Inferior parietal cortex (tissue), 1 donor: Measurements from ENCODE around the gene IDUA.

ENCODE experiments used
- DNase-seq: peaks from one replicate; pipeline ENCODE4 v3.0.0-alpha.2; 2016; ENCODE audit errors: extremely low spot score

Gene IDUA

DNA sequence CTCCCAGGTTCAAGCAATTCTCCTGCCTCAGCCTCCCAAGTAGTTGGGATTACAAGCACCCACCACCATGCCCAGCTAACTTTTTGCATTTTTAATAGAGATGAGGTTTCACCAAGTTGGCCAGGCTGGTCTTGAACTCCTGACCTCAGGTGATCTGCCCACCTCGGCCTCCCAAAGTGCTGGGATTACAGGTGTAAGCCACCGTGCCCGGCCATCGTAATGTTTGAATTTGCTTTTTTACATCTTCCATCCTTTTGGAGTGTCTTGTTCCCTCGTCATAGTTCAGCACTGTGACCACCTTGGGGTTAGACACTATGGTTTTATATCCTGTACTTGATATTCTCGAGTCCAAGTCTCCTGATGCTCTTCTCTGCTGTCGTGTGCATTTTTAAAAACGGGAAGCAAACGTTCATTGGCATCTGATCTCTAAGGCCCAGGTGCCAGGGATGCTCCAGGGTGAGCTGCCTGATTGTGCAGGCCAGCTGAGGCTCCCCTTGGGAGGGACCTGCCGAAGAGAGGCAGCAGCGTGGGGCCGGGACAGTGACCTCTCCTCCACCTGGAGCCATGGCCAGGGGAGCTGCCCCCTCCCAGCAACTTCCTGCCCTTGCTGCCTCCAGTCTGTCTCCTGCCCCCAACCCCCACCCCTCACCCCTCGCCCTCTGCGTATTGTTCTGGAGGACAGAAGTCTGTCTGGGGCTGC is 30.2 kb upstream of the IDUA start:
- no peak for DNase-seq

DNA sequence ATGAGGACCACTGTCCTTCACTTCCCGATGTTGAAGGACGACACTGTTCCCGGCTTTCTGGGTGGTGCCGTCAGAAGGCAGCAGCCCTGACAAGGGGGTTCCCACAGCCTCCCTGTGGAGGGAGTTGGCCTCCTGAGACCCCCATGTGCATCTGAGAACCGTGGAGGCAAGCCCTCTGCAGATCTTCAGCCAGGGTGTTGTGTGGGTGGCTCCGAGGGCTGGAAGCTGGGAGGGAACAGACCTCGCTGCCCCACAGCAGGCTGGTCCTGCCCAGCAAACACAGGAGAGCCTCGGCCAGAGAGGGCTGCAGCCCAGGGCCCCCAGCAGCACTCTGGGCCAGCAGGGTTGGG is 29.6 kb upstream of the IDUA start:
- DNase-seq = no peak

- no peak for DNase-seq
Observed at GRCh38 chr4:957581-958313, 29.1 kb upstream of the IDUA start.

DNA sequence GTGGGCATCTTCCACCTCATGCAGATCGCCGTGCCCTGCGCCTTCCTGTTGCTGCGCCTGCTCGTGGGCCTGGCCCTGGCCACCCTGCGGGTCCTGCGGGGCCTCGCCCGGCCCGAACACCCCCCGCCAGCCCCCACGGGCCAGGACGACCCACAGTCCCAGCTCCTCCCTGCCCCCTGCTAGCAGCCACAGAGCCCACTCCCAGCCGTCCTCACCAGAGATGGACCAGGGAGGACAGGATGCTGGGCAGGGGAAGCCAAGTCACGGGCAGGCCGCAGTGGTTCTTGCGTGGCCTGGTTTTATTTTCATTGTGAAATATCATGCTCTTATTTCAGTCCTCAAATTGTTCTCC is 28.6 kb upstream of the IDUA start:
- DNase-seq = no peak

DNA sequence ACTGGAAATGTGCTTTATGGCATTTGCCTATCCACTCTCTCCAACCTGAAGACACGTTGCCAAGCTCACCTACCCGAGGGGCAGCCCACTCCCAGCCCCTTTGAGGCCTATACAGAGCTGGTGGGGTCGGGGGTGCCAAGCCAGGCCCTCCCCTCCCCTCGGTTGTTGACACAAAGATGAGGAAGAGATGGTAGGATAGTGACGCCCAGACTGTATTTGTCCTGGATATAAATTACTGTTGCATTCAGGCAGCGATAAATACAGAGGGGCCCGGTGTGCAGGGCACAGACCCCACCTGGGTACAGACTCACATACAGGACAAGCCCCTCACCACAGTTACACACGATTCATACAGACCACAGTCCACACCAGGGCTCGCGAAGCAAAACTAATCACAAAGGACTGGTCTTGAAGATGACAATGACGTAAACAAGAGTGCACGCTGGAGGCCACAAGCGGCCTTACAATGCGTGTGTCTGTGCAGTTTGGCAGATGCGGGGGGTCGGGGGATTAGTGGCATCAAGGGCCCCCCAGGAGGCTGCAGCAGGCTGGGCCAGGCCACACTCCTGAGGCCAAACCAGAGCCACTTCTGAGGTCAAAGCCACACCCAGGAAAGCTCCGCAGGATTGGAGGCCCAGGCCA is 28.0 kb upstream of the IDUA start:
- DNase-seq = no peak

DNA sequence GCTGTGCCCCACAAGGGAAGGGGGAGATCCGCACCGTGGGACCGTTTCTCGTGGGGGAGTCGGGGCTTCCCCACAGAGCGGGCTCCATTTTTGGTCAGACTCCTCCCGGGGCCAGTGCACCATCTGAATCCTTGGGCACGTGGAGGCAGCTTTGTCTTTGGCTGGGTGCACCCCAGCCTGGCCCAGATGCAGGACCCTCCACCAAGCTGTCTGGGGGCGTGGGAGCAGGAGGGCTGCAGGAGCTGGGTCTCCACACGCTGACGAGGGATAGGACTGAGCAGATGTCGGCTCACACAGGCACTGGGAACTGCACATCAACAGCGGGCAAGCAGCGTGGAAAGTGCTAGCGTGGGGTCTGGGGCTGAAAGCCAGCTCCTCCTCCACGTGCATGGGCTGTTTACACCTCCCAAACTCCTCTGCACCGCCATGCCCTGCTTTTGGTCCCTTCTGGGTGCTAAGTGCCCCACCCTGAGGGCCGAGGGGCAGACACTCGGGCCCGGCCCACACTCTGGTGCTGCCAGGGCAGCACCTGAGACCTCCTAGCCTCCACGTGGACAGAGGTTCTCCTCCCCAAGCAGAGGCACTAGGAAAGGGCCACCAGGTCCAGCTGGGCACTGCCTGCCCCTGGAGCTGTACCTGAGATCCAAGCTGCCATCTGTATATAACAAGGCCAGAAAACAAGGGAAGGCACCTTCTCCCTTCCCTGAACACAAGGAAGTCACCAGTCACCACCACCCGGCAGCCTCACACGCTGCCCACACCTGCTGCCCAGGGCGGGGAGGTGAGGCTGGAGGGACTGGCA is 27.3 kb upstream of the IDUA start:
- DNase-seq = no peak

GRCh38 chr4:960140-960635 is 26.7 kb upstream of the IDUA start:
- no peak for DNase-seq

- no peak for DNase-seq
Observed at GRCh38 chr4:960636-961350, 26.1 kb upstream of the IDUA start.

DNA sequence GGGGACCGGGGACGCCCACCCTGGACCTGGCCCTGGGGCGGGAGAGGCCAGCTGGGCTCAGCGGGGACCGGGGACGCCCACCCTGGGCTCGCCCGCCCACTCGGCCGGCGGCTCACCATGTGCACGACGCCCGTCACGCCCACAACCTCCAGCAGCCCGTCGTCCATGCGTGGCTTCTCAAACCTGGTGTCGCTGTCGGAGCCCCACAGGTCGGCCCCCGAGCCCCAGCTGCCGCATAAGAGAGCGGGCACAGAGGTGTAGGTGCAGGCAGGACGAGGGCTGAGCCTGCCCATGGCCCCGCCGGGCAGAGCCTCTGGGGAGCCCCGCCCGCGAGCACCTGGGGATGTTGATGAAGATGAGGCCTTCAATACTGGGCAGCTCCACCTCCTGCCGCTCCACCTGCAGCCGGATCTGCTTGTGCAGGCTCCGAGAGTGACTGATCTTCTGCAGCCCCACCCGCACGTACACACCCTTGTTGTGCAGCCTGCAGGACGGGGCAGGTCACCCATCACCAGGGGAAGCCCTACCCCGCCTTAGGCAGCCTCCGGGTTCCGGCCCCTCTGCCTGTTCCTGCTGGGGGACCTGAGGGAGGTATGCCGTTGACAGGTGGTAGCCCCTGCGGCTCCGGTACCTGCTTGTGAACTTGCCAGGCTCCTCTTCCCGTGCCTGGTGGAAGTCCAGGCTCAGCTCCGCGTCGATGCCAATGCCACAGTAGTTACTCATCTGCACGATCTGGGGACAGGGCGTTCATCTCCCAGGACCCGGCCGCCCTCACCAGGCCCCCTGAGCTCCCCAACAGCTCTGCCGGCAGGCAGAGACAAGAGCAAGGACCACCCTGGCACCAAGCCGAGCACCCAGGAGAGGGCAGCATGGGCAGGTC is 25.3 kb upstream of the IDUA start:
- no peak for DNase-seq

DNA sequence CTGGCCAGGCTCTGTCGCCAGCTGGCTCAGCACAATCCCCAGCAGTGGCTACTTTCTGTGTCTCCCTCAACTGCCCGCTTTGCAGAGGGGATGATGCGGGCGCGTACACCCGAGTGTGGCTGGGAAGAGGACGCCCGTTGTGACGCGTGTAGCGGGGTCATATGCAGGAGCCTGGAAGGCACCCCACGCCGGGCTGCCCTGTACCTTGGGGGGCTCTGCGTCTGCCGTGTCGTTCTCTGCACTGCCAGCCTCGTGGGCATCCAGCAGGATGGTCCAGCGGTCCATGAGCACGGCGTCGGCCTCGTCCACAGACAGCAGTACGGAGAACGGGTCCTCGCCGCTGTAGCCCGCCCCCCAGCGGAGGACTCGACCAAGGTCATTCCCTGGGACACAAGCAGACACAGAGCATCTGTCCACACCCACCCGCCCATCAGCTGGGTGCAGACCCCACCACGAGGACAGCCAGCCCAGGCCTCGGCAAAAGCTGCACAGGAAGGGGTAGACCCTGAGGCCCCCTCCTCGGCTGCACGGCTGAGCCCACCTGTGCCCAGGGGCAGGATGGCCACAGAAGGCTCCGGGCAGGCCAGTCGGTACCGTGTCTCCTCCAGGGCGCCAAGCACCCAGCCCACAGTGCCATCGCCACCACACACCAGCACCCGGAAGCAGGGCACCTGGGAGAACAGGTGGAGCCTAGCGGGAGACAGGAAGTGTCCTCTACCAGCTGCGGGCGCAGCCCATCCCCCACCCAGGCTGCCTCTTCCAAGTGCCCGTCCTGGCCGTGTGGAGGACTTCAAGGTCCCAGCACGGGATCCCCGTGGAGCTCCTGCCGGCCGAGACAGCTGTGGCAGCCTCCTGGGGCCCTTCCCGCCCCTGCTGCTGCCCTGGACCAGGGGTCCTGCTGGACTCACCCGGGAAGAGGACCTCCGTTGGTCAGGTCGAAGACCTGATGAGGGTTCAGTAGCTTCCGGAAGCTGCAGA is 24.3 kb upstream of the IDUA start:
- no peak for DNase-seq

- DNase-seq = no peak
Observed at GRCh38 chr4:963276-964225, 23.3 kb upstream of the IDUA start.

DNA sequence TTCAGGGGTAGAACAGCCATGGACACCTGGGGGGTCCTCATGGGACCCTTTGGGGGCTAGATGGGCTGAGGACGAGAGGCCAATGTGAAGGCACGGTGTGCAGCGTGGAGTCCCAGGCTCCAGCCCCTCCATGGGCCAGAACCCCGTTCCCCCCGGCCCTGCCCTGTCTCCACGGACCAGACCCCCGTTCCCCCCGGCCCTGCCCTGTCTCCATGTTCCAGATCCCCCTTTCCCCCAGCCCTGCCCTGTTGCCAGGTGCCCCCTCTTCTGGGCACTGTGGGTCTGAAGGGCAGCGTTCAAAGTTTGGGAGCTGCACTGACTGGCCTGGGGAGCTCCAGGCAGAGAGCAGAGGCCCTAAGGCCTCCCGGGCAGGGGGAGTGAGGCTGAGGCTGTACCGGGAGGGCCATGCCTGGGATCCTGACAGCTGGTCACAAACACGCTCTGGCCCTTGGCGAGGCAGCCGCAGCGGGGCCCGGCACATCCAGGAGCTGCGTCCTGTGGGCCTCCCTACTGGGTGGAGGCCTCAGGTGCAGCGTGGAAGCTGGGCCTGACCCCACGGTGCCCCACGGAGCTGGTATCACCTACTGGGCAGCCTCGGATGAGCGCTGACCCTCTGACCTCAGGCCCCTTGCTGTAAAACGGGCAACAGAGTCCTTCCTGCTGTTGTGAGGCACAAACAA is 22.4 kb upstream of the IDUA start:
- DNase-seq = no peak

- DNase-seq = no peak
Observed at GRCh38 chr4:965048-965765, 21.6 kb upstream of the IDUA start.

DNA sequence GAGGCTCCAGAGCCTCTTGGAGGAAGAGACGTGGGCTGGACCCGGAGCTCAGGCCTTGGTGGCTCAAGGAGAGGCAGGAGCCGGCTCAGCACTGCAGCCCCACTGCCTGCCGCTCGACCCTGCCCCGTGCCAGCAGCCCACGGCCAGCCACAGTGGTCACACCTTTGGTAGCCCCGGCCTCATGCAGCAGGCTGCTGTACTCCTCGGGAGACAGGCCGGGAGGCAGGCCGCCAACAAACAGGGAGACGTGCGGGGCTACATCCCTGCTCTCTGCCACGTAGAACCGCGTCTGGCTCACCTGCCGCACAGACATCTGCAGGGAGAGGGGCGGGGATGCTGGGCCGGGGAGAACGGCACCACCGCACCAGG is 21.1 kb upstream of the IDUA start:
- no peak for DNase-seq

DNA sequence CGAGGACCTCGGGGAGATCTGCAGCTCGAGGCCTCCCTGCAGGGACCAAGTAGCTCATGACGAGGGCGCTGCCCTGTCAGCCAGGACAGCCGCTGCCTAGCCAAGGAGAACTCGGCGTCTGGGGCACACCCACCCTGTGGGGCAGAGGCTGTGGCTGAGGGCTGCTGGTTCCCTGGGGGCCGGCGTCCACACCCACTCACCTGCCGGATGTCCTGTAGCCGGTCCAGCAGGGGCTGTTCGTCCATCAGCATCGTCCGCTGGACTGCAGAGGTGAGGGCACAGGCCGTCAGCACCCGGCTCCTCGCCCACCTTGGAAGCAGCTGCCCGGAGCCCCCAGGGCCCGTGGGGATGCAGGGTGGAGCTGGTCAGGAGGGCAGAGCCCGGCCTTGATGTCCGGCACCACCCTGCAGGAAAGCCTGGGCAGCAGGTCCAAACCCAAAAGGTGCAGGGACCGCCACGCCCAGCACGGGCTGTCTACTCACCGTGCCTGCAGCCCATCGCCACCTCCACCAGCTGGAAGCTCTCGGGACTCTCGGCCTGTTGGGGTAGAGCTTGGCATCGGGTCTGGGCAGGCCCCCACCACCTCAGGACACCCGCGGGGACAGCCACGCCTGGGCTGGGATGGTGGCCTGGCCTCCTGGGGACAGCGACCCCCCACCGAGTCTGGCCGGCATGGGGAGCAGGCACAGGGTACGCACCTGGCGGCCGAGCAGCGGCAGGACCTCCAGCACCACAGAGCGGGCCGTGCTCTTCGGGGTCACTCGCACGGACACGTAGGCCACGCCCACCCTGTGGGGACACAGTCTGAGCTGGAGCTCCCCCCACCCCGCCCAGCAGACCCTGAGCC is 20.4 kb upstream of the IDUA start:
- no peak for DNase-seq
